GM23338 (cell line): ENCODE results near the gene ABCB8. TPM values are rescaled to one million over a fixed set of nuclear protein-coding genes. Genes with fewer than 3 reads are reported as not detected.

Experiments
- ATAC-seq: fragments of 200-7000 bp; cut with Tn5 transposase; 3 replicates; pipeline ENCODE4 v1.9.1; 2020
- DNase-seq: peaks from one replicate; pipeline ENCODE4 v3.0.0-alpha.2; 2015; ENCODE audit warnings: low spot score
- H2AFZ ChIP-seq: fragments of 200-600 bp; sonication (generic); 2 replicates; pipeline ENCODE4 v1.8.0; 2016; ENCODE audit warnings: antibody characterized with exemption, mild to moderate bottlenecking, moderate library complexity
- H3F3A ChIP-seq: fragments of 200-600 bp; sonication (generic); replicated peaks from 2 replicates; pipeline ENCODE4 v1.8.0; 2017; ENCODE audit warnings: antibody characterized with exemption, mixed run types, low read depth
- H3K27ac ChIP-seq: fragments of 200-600 bp; sonication (generic); 2 replicates; pipeline ENCODE4 v1.6.1; 2016; ENCODE audit warnings: low read depth
- H3K27me3 ChIP-seq: fragments of 200-600 bp; sonication (generic); 2 replicates; pipeline ENCODE4 v1.8.0; 2016; ENCODE audit warnings: mild to moderate bottlenecking, mixed run types, moderate library complexity; ENCODE audit not compliant: insufficient read depth
- H3K36me3 ChIP-seq: fragments of 200-600 bp; sonication (generic); 2 replicates; pipeline ENCODE4 v1.8.0; 2016; ENCODE audit warnings: mild to moderate bottlenecking; ENCODE audit not compliant: insufficient read depth
- H3K4me1 ChIP-seq: fragments of 200-600 bp; sonication (generic); 2 replicates; pipeline ENCODE4 v1.8.0; 2016; ENCODE audit warnings: mild to moderate bottlenecking, moderate library complexity; ENCODE audit not compliant: insufficient read depth
- H3K4me2 ChIP-seq: fragments of 200-600 bp; sonication (generic); 2 replicates; pipeline ENCODE4 v1.7.1; 2017; ENCODE audit warnings: mixed run types
- H3K4me3 ChIP-seq: fragments of 200-600 bp; sonication (generic); 2 replicates; pipeline ENCODE4 v1.6.1; 2016; ENCODE audit warnings: mixed run types
- H3K79me2 ChIP-seq: fragments of 200-600 bp; sonication (generic); replicated peaks from 2 replicates; pipeline ENCODE4 v1.8.0; 2017; ENCODE audit warnings: mild to moderate bottlenecking; ENCODE audit not compliant: insufficient read depth
- H3K9me2 ChIP-seq: fragments of 200-600 bp; sonication (generic); 2 replicates; pipeline ENCODE4 v1.8.0; 2017; ENCODE audit not compliant: insufficient read depth
- H4K20me1 ChIP-seq: fragments of 200-600 bp; sonication (generic); replicated peaks from 2 replicates; pipeline ENCODE4 v1.8.0; 2017; ENCODE audit warnings: mild to moderate bottlenecking; ENCODE audit not compliant: insufficient read depth
- H3K27ac Mint-ChIP-seq: 2 replicates; pipeline ENCODE4 v1.8.0; 2020; ENCODE audit warnings: inconsistent platforms, mild to moderate bottlenecking, moderate library complexity, mixed read lengths
- H3K27me3 Mint-ChIP-seq: 3 replicates; pipeline ENCODE4 v1.8.0; 2022; ENCODE audit warnings: low read depth, mild to moderate bottlenecking, moderate library complexity, mixed read lengths, inconsistent platforms; ENCODE audit not compliant: insufficient read depth, poor library complexity
- H3K36me3 Mint-ChIP-seq: 3 replicates; pipeline ENCODE4 v1.8.0; 2021; ENCODE audit warnings: low read depth, mild to moderate bottlenecking, inconsistent platforms, moderate library complexity, mixed read lengths
- H3K4me1 Mint-ChIP-seq: 3 replicates; pipeline ENCODE4 v1.8.0; 2020; ENCODE audit warnings: mild to moderate bottlenecking, inconsistent platforms, mixed read lengths
- H3K4me3 Mint-ChIP-seq: 3 replicates; pipeline ENCODE4 v1.8.0; 2021; ENCODE audit warnings: moderate library complexity, mild to moderate bottlenecking, inconsistent platforms, mixed read lengths
- H3K9me3 Mint-ChIP-seq: 3 replicates; pipeline ENCODE4 v1.8.0; 2020; ENCODE audit warnings: moderate library complexity, mild to moderate bottlenecking, inconsistent platforms, mixed read lengths
- STAT1 ChIP-seq: IDR thresholded peaks from one replicate; pipeline ENCODE4 v1.6.1; 2016; ENCODE audit warnings: antibody characterized with exemption; ENCODE audit not compliant: unreplicated experiment
- ZNF114 ChIP-seq: fragments of 250-450 bp; sonication (Bioruptor Pico); IDR thresholded peaks from 2 replicates; pipeline ENCODE4 v1.5.0; 2020; ENCODE audit warnings: mild to moderate bottlenecking, moderate library complexity
- ZNF331 ChIP-seq: fragments of 250-450 bp; sonication (Bioruptor Pico); IDR thresholded peaks from 2 replicates; pipeline ENCODE4 v1.5.0; 2020; ENCODE audit warnings: low read depth, mild to moderate bottlenecking, moderate library complexity
- polyA plus RNA-seq: library from polyadenylated mRNA; unstranded; fragments of >200 nt; fragmentation: Nextera tagmentation; extraction: Ambion mirVana; gene quantifications from 2 replicates; pipeline ENCODE4 v1.2.1, GENCODE V29; 2016
- total RNA-seq: library from RNA; depleted of rRNA; stranded (reverse); fragments of >200 nt; shearing (Covaris generic); gene quantifications from 2 replicates; pipeline ENCODE4 v1.2.3, GENCODE V29; 2014
- TF ChIP-seq, protein P1 (sequence below): fragments of 250-450 bp; sonication (Bioruptor Pico); IDR thresholded peaks from 2 replicates; pipeline ENCODE4 v1.5.0; 2020; ENCODE audit warnings: mild to moderate bottlenecking, moderate library complexity
- TF ChIP-seq, protein P2 (sequence below), 2 experiments: fragments of 200-600 bp in 1 of 2; sonication (generic) in 1 of 2; conservative IDR thresholded peaks; 2 replicates each; pipeline versions ENCODE4 v1.5.1 to v1.6.1; 2016 to 2017; ENCODE audit warnings: antibody characterized with exemption in 2 of 2, low read depth in 2 of 2, mild to moderate bottlenecking in 2 of 2, moderate library complexity in 1 of 2

Gene ABCB8
- total and polyA plus RNA-seq, 2 experiments from 2014 or later: 11.4 to 27.1 TPM

DNA sequence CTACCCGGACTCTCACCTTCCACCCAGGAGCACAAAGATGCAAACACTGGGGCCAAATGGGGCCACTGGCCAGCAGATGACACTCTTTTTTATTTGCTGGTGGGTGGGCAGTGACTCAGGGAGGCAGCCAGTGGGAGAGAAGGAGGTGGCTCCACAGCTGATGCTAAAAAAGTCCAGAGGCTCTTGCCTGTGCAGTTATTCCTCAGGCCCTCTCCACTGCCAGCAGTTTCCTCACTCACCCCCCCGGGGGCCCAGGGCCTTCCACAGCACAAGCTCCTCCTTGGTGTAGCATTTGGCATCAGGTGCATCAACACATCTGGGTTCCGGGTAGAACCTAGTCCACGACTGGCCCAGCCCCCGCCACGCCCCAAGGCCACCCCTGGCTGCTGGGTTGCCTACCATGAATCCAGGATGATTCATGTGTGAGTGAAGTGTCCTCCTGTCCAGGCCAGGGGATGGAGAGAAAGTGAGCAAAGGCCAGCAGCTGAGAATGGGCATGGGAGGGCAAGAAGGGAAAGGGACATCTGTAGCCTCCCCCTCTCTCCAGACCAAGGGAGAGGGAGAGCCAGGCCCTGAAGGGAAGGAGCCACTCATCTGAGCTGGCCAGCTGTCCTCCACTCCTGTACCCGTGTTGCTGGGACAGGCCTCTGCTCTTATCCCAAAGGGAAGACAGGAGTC lies 48.4 kb upstream of the ABCB8 start:
- H3K27ac ChIP-seq: no peak overlapping the region
- ATAC-seq: no peak
- H3K27me3 ChIP-seq: peaks cover 51% of the 10 kb centered on the region

DNA sequence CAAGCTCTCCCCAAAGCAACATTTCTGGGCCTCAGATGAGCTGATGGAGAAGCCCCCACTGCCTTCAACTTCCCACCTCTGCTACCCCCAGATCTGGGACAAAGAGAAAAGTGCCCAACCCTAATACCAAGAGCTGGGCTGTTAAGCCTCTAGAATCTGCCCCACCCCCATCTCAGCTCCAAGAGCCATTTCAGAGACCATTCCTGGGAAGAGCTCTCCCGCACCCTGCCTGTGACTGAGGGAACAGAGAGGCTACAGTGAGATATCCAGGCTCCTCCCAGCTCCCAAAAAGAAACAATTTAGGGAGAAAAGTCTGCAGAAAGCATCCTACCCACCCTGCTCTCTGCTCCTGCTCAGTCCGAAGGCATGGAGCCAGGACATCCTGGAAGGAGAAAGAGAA lies 47.6 kb upstream of the ABCB8 start:
- H3K27ac ChIP-seq: no peak overlapping the region
- peaks cover 46% of the 10 kb centered on the region for H3K27me3 ChIP-seq
- no peaks in the 10 kb centered on the region for H3K9me2 ChIP-seq
- peaks cover 34% of the 10 kb centered on the region for H3K4me1 ChIP-seq
- H3K79me2 ChIP-seq: no peaks in the 10 kb centered on the region
- H3K4me2 ChIP-seq: peak overlapping the region; percentile 98
- peak; percentile 83 for DNase-seq
- TF ChIP-seq ZNF331 (CRISPR knock-in tag) (no peak), STAT1 (no peak)
- TF ChIP-seq, protein P1, sequence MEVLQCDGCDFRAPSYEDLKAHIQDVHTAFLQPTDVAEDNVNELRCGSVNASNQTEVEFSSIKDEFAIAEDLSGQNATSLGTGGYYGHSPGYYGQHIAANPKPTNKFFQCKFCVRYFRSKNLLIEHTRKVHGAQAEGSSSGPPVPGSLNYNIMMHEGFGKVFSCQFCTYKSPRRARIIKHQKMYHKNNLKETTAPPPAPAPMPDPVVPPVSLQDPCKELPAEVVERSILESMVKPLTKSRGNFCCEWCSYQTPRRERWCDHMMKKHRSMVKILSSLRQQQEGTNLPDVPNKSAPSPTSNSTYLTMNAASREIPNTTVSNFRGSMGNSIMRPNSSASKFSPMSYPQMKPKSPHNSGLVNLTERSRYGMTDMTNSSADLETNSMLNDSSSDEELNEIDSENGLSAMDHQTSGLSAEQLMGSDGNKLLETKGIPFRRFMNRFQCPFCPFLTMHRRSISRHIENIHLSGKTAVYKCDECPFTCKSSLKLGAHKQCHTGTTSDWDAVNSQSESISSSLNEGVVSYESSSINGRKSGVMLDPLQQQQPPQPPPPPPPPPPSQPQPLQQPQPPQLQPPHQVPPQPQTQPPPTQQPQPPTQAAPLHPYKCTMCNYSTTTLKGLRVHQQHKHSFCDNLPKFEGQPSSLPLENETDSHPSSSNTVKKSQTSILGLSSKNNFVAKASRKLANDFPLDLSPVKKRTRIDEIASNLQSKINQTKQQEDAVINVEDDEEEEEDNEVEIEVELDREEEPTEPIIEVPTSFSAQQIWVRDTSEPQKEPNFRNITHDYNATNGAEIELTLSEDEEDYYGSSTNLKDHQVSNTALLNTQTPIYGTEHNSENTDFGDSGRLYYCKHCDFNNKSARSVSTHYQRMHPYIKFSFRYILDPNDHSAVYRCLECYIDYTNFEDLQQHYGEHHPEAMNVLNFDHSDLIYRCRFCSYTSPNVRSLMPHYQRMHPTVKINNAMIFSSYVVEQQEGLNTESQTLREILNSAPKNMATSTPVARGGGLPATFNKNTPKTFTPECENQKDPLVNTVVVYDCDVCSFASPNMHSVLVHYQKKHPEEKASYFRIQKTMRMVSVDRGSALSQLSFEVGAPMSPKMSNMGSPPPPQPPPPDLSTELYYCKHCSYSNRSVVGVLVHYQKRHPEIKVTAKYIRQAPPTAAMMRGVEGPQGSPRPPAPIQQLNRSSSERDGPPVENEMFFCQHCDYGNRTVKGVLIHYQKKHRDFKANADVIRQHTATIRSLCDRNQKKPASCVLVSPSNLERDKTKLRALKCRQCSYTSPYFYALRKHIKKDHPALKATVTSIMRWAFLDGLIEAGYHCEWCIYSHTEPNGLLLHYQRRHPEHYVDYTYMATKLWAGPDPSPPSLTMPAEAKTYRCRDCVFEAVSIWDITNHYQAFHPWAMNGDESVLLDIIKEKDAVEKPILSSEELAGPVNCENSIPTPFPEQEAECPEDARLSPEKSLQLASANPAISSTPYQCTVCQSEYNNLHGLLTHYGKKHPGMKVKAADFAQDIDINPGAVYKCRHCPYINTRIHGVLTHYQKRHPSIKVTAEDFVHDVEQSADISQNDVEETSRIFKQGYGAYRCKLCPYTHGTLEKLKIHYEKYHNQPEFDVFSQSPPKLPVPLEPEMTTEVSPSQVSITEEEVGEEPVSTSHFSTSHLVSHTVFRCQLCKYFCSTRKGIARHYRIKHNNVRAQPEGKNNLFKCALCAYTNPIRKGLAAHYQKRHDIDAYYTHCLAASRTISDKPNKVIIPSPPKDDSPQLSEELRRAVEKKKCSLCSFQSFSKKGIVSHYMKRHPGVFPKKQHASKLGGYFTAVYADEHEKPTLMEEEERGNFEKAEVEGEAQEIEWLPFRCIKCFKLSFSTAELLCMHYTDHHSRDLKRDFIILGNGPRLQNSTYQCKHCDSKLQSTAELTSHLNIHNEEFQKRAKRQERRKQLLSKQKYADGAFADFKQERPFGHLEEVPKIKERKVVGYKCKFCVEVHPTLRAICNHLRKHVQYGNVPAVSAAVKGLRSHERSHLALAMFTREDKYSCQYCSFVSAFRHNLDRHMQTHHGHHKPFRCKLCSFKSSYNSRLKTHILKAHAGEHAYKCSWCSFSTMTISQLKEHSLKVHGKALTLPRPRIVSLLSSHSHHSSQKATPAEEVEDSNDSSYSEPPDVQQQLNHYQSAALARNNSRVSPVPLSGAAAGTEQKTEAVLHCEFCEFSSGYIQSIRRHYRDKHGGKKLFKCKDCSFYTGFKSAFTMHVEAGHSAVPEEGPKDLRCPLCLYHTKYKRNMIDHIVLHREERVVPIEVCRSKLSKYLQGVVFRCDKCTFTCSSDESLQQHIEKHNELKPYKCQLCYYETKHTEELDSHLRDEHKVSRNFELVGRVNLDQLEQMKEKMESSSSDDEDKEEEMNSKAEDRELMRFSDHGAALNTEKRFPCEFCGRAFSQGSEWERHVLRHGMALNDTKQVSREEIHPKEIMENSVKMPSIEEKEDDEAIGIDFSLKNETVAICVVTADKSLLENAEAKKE (CRISPR knock-in tag): no peak
- TF ChIP-seq, protein P2, sequence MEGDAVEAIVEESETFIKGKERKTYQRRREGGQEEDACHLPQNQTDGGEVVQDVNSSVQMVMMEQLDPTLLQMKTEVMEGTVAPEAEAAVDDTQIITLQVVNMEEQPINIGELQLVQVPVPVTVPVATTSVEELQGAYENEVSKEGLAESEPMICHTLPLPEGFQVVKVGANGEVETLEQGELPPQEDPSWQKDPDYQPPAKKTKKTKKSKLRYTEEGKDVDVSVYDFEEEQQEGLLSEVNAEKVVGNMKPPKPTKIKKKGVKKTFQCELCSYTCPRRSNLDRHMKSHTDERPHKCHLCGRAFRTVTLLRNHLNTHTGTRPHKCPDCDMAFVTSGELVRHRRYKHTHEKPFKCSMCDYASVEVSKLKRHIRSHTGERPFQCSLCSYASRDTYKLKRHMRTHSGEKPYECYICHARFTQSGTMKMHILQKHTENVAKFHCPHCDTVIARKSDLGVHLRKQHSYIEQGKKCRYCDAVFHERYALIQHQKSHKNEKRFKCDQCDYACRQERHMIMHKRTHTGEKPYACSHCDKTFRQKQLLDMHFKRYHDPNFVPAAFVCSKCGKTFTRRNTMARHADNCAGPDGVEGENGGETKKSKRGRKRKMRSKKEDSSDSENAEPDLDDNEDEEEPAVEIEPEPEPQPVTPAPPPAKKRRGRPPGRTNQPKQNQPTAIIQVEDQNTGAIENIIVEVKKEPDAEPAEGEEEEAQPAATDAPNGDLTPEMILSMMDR (conservative IDR thresholded peaks at IDR 0.05; ENCODE audit: low read depth in 2 of 2): peak; percentile 35 to 61; a peak in 3 of 4 replicates
- H3F3A ChIP-seq: no peaks in the 10 kb centered on the region
- Mint-ChIP-seq H3K36me3 (no peaks in the 10 kb centered on the region; the same call in 2 of the 3 replicates), H3K27ac (no peak overlapping the region), H3K27me3 (peaks cover 35% of the 10 kb centered on the region), H3K4me3 (peak overlapping the region; percentile 27; the same call in 1 of the 3 replicates), H3K4me1 (peaks cover 43% of the 10 kb centered on the region), H3K9me3 (peaks cover 3% of the 10 kb centered on the region; the same call in 2 of the 3 replicates)
- peak; percentile 17 for ATAC-seq
- H4K20me1 ChIP-seq: no peaks in the 10 kb centered on the region
- no peak overlapping the region for H3K4me3 ChIP-seq
- no peak overlapping the region for H2AFZ ChIP-seq
- H3K36me3 ChIP-seq: no peaks in the 10 kb centered on the region

More for the DNA sequence above, 48.4 kb upstream of the ABCB8 start:
- H2AFZ ChIP-seq: no peak overlapping the region
- no peaks in the 10 kb centered on the region for H3K36me3 ChIP-seq
- peak overlapping the region; percentile 55 for H3K4me3 Mint-ChIP-seq
- H3F3A ChIP-seq: no peaks in the 10 kb centered on the region
- no peaks in the 10 kb centered on the region; the same call in 2 of the 3 replicates for H3K36me3 Mint-ChIP-seq
- H3K4me3 ChIP-seq: peak overlapping the region; percentile 69
- peaks cover 39% of the 10 kb centered on the region for H3K4me1 ChIP-seq
- peak overlapping the region; percentile 98 for H3K4me2 ChIP-seq
- H3K27ac Mint-ChIP-seq: no peak overlapping the region
- TF ChIP-seq ZNF114 (CRISPR knock-in tag): no peak
- DNase-seq: no peak
- H4K20me1 ChIP-seq: no peaks in the 10 kb centered on the region
- no peaks in the 10 kb centered on the region for H3K9me2 ChIP-seq
- peaks cover 35% of the 10 kb centered on the region for H3K27me3 Mint-ChIP-seq
- no peaks in the 10 kb centered on the region for H3K79me2 ChIP-seq
- H3K4me1 Mint-ChIP-seq: peaks cover 48% of the 10 kb centered on the region
- H3K9me3 Mint-ChIP-seq: peaks cover 3% of the 10 kb centered on the region; the same call in 2 of the 3 replicates
